Measurements from ENCODE around the gene FADS2. TPM values are rescaled to one million over a fixed set of nuclear protein-coding genes. Genes with fewer than 3 reads are reported as not detected.
"Not testable (repeated sequence)": the region's sequence is repeated elsewhere in the genome, so short reads cannot be mapped to it uniquely, and the experiment has no call there.

The FADS2 gene
- total RNA-seq, 1 experiment from 2014 or later = 254 TPM

DNA sequence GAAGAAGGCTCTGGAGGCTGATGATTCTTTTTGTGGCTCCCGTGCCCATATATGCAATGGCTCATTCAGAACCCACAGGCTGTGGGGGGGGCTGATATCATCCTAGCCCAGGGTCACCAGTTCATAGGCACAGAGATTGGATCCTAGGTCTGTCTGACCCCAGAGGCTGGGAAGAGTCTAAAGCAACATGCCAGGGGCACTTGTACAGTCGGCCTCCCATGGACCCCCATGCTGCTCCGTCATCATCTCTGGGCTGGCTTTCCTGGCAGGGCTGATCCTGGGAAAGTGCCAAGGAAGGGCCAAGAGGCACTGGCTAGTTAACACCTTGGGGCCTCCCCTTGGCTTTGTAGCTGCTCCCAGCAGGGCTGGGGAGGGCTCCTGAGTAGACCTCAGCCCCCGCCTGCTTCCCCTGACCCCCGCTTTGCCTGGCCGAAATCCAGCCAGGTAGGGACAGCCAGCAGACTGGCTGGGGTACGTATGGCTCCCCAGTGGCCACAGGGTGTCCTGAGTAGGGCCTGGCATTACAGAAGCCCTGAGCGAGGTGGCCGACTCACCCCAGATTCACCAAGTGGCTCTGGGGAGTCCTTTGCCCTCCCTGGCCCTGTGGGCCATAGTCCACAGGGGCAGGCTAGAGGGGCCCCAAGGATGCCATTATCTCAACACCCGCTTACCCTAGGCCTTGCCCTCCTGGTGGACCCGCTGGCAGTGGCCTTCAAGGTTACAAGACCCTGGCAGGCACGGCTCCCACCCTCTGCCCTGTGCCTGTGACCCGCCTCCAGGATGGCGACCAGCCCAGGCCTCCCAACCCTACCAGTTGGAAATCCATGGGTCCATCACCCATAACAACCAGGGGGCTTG lies 40.7 kb downstream of the FADS2 start:
- DNase-seq (ENCODE audit: low read depth) = no peak

DNA sequence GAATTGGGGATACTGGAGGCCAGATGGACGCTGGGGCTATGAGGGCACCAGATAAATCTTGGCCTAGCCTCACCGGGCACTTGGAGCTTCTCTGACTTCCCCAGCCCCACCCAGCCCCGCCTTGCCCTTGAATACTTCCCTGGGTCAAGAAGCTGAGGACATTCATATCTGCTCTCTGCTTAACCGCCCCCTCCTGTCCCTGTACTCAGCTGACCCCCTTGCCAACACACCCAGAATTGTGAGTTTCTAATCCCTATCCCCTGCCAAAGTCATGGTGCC lies 41.3 kb downstream of the FADS2 start:
- DNase-seq (ENCODE audit: low read depth) = no peak

DNA sequence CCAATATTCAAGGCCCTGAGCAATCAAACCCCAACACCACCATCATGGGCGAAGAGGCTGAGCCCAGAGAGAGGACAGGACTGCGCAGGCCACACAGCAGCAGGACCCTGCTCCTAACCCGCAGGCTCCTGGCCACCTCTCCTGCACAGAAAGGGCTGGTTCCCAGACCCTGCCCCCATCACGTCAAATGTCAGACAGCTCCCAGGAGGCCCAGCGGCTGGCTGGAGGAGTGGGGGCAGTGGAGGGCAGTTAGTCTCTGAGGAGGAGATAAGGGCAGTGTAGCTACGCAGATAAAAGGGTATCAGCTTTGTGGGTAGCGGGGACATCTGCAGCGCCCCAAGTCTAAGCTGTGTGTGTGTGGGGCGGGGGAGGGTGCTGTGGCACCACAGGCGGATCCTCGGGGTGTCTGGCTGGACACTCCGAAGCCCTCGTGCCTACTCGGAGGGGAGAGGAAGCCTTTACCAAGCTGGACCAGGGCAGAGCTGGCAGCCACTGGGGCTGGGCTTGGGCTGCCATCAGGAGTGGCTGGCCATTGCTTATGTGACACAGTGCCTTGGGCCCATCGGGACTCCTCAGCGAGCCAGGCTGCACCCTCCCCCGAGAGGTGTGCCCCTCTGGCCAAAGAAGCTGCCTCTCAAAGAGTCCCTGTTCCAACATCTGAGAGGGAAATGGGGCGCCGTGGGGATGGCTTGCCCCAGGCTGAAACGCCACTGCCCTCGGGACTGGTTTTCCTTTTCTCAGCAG lies 41.8 kb downstream of the FADS2 start:
- DNase-seq (ENCODE audit: low read depth) = no peak

DNA sequence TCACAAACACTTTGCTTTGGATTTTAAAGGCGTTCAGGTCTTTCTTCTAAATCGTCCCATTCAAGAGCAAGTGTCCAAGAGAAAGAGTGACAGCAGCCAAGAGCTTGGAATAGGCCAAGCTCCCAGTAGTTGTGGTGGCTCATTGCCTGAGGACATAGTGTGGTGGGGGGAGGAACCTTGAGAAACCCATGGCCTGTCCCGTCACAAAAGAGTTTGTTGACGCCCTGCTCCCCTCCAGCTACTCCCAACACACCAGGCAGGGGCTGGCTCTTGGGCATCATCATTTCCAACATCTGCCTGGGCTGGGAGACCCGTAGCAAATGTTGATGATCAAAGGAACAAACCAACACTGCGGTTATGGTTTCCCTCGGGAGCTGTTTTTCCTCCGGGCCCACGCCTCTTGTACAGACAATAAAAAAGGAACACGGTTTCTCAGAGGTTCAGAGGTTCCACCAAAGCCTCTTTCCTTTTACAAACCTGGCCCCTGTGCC lies 42.5 kb downstream of the FADS2 start:
- peak; percentile 27 for DNase-seq (ENCODE audit: low read depth)

DNA sequence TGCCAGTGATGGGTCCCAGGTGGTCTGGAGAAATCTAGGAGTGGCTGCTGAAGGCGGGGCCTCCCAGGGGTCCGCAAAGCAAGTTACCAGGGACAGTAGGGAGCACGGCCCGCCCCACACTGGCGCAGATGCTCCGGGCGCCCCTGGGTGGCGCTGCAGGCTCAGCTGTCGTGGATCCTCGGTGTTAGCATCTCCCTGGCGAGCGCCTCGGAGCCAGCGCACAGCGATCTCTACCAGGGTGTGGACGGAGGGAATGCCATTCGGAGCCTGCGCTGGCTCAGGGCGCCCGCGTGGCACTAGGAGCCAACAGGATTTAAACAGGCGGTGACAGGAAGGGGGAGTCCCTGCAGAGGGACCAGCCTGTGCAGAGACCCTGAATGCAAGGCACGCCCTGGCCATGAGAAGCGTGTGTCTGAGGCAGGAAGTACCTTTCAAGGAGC lies 43.1 kb downstream of the FADS2 start:
- DNase-seq (ENCODE audit: low read depth) = peak; percentile 81

DNA sequence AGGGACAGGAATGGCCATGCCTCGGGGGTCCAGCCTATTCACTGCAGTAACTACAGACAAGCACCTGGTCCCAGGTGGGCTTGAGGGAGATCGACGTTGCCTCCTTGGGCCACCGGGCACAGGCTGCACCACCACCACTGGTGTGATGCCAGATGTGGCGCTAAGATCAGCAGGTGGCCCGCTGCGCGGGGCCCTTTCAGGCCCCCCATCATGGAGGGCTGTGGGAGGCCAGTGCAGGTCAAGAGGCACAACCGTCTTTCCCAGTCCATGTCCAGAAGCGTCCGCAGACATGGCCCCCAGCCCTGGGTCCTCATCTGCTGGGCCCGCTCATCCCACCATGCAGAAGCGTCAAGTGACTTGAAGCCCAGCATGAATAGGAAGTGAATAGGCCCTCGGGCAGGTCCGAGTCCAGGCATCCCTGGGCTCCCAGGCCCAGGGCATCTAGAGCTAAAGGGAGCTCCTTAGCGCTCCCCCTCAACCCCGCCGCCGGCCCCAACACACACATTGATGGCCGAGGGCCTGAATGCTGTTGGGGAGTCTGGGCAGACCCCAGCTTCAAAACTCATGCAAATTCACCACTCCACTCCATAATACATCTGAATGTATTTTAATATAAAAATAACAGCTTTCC lies 45.0 kb downstream of the FADS2 start:
- no peak for DNase-seq (ENCODE audit: low read depth)

DNA sequence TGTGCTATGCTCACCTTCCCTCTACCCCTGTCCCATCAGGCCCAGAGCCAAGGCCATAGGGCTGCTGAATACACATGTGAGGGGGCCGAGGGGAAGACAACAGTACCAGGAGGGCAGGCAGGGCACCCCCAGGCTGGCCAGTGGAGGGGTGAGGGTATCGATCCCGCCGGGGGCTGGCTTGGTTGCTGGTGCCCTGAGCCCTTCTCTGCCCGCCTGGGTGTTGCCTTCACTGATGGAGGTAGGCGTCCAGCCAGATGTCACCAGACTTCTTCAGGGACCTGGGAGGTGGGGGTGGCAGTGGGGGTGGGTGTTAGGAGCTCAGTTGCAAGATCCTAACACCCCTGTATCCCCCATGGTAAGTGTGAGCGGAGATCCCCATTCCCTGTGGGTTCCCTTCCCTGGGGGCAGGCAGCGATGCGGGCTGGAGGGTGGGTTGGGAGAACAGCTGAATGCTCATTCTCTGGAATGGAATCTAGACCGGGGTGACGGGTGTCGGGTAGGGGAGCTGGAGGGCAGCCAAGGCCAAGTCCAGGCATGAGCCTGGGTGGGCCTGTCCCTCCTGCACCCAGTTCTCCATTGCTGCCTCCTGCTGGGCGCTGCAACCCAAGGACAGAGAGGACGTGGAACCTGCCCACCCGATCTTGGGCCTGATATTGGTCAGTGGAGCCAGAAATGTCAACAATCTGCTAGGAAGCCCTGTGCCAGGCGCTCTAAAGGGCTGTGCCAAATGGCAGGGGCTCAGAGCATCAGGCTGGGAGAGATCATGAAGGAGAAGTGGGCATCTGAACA lies 45.7 kb downstream of the FADS2 start:
- no peak for DNase-seq (ENCODE audit: low read depth)

DNA sequence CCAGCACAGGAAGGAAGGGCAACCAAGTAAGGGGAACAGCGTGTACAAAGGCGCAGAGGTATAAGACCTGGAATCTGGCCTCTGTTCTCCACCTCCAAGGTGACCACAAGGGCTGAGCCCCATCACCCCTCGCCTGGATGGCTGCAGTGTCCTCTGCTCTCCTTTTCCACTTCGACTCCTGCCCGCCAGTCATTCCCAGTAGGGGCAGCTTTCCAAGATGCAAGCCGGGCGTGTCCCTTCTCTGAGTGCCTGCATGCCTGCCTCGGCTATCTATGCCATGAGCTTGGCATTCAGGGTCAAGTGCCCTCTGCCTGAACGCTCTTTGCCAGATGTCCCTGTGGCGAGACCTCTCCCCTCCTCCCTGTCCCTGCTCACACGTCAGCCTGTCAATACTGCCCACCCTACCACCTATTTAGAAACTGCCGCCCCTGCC lies 46.3 kb downstream of the FADS2 start:
- DNase-seq (ENCODE audit: low read depth) = no peak

DNA sequence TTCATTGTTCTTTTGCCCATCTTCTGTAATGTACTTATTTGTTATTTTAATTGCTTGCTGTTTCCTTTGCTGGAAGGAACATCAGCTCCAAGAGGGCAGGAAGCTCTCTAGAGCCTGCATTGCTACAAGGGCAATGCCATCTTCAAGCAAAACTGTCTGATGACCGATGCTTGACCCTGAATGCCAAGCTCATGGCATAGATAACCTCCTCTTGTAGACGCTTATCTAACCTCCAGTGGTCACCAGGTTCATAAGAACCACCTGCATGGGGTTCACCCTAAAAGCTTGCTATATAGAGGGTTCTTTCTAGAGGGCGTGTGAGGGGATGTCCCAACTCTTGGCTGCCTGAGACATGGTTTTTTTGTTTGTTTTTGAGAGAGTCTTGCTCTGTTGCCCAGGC lies 46.8 kb downstream of the FADS2 start:
- DNase-seq (ENCODE audit: low read depth) = no peak

DNA sequence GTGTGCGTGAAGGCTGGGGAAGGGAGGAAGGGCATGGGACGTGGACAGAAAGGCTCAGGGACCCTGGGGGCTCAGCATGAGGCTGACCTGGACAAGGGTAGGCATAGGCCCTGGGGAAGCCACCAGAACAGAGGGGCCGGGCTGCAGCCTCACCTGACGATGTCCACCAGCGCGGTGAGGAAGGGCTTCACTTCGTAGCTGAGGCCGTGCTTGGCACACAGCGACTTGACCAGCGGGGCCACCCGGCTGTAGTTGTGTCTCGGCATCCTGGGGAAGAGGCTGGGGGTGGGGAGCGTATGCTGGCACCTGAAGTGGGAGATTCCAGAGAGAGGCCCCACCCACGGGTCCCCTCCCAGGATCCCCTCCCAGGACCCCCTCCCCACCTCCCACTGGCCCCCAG lies 47.6 kb downstream of the FADS2 start:
- DNase-seq (ENCODE audit: low read depth) = no peak

DNA sequence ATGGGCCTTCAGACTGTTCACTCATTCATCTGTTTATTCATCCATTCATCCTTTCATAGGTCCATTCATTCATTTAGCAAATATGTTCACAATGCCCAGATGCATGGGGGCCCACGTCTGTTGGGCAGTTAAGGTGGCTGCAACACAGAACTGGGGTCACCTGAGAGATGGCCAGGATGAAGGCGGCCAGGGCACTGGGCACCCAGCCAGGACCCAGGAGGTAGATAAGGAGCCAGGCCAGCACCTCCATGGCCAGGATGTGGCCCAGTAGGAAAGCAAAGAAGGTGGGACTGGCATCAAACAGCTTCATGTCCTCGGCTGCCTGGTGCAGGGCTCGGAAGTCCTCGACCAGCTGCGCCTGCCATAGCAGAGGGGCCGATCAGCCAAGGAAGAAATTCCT lies 51.1 kb downstream of the FADS2 start:
- no peak for DNase-seq (ENCODE audit: low read depth)

DNA sequence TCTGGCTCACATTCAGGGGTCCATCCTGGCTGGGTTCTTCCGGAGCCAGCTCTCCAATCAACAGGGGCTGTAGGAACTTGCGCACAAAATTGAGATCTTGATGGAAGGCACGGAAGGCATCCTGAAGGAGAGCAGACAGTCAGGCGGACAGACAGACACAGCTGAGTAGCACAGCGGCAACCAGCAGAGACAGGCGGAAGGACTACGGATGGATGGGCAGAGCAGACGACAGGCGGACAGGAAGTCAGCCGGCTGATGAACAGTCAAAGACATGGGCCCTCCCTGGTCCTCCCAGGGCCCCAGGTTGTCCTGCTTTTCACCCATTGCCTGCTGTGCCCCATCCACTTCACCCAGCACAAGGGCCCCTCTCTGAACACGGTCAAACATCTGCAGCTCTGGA lies 51.9 kb downstream of the FADS2 start:
- no peak for DNase-seq (ENCODE audit: low read depth)

DNA sequence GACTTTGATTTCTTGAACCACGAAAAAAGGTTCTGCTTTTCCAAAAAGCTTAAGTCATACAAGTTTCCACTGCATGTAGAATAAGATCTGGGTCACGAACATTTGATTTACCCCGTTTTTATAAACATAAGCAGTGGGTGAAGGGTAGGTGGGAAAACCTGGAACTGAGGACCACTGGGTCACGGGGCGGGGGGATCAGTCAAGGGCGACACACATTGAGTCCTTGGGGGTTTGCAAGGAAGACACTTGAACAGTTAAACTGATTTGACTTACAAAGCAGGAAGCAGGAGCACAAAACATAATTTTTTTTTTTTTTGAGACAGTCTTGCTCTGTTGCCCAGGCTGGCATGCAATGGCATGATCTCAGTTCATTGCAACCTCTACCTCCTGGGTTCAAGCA lies 52.4 kb downstream of the FADS2 start:
- DNase-seq (ENCODE audit: low read depth) = no peak

DNA sequence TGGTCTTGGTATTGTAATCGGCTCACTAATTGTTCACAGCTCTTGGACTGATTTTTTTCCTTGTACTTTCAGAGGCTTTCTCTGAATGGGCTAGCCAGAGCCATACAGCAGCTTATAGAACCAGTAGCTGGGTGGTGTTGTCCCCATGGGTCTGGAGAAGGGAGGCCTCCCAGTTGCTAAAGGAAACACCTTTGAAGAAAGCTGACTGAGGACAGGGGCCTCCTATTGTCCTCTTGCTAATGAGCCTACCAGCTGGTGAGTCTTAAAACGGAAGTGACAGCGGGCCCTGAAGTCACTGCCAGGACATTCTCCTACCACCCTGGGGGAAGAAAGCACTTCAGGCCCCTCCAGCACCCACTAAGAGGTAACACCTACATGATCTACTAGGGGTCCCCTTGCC lies 53.3 kb downstream of the FADS2 start:
- no peak for DNase-seq (ENCODE audit: low read depth)

DNA sequence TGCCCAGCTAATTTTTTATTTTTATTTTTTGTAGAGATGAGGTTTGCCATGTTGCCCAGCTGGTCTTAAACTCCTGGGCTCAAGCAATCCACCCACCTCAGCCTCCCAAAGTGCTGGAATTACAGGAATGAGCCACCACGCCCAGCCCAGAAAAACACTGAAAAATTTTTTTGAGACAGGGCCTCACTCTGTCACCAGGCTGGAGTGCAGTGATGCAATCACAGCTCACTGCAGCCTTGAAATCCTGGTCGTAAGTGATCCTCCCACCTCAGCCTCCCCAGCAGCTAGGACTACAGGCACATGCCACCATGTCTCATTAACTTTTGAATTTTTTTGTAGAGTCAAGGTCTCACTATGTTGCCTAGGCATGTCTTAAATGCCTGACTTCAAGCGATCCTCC lies 54.2 kb downstream of the FADS2 start:
- not testable (repeated sequence) for DNase-seq (ENCODE audit: low read depth)

DNA sequence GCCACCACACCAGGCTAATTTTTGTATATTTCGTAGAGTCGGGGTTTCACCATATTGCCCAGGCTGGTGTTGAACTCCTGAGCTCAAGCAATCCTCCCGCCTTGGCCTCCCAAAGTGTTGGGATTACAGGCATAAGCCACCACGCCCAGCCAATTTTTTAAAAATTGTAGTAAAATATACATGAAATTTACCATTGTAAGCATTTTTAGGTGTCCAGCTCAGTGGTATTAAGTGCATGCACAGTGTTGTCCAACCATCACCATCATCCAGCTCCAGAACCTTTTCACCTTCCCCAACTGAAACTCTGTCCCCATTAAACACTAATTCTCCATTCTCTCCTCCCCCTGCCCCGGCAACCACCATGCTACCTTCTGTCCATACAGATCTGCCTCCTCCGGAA lies 54.8 kb downstream of the FADS2 start:
- DNase-seq (ENCODE audit: low read depth) = no peak

DNA sequence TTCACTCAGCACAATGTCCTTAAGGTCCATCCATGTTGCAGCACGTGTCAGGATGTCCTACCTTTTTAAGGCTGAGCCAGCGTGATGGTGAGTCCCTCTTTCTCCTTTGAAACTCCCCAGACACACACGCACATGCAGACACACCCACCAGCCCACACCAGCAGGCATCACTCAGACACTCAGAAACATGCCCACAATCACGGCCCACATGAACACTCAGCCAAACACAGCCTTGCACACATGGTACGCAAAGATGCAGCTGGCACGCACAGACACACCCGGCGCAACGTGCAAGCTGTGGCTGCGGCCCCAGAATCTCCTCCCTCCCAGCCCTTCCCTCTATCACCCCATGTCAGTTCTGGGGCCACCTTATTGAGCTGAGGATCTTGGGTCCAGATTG lies 55.2 kb downstream of the FADS2 start:
- DNase-seq (ENCODE audit: low read depth) = no peak

DNA sequence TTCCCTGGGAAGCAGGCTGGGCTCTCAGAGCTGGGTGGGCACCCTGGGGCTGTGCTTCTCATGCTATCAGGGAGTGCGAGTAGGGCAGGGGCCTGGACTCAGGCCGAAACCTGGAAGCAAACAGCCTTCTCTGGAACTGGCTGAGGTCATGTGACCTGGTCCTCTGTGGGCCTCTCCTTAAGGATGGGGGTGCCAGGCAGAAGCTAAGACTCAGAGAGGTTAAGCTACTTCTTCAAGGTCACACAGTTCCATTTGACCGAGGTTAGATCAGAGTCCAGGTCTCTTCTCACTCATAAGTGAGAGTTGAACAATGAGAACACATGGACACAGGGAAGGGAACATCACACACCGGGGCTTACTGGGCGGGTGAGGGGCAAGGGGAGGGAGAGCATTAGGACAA lies 55.8 kb downstream of the FADS2 start:
- no peak for DNase-seq (ENCODE audit: low read depth)

DNA sequence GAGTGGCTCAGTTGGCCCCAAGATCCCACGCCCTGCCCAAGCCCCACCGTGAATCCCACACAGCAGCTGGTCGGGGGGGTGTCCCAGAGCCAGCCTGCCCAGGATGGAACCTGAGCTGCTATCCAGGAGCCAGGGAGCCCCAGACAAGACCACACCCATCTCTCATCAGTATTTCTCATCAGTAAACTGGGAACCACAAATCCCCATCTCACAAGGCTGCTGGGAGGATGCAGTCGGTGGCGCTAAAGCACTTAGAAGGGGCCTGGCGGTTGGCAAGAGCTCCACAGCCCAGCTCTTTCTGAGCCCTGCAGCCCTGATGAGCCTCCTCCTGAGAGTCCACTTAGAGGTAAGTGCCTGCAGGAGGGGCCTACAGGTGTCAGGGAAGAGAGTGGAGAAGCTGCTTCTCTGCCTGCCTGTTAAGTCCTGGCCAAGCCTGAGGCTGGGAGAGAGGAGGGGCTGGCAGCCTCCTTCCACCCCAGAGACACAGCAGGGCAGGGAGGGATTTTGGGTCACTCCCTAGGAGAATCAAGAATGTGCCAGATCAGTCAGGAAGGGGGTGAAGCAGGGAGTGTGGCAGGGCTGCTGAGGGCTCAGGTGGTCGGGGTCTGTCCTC lies 57.2 kb downstream of the FADS2 start:
- DNase-seq (ENCODE audit: low read depth) = peak; percentile 46

DNA sequence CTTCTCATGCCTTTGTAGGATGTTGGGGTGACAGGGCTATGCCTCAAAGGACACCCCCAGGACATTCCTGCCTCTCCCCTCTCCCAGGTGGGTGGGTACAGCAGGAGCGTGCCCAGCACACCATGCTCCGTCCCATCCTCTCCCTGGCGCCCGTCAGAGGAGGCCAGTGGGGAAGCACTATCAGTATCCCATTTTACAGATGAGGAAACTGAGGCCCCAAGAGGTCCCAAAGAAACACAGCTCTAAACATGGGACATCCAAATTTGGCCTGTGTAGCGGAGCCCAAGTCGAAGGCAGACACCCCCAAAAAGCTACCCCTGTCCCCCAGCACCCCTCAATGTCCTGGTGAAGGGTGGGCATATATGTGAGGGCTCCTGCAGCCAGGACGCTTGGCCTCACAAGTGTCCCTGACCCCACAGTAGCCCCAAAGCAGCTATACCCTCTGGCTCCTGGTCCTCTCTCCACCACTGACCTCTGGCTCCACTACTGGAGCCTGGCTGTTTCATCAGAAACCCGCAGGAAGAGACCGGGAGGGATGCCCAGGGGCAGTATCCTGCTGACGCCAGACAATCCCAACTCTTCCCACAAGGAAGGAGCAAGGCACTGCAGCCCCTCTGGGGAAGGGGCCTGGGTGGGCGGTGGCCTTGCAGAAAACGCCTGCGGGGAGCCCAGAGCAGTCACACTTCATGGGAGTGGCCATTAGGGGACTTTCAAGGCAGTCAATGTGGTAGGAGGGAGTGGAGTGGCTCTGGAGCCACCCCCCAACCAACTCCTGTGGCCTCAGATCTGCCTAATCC lies 57.9 kb downstream of the FADS2 start:
- no peak for DNase-seq (ENCODE audit: low read depth)

DNA sequence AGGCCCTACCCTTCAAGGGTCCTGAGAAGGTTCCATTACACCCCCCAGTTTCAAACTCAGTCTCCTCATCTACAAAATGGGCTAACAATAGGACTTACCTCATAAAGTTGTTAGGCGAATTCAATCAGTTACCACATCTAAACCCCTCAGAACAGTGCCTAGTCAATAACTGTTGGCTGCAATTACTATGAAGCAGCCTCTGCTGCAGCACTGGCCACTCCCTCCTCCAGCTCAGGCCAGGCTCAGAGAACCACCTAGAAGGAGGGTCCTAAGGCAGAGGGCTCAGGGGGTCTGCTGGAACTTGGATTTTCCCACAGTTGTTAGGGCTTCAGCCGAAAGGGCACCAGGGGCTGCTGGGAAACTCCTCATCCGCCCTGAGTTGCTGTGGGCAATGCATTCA lies 58.5 kb downstream of the FADS2 start:
- no peak for DNase-seq (ENCODE audit: low read depth)

Measured in M059J (cell line).